Measurements from ENCODE around the gene POM121L12. TPM values are rescaled to one million over a fixed set of nuclear protein-coding genes. Genes with fewer than 3 reads are reported as not detected.

Gene POM121L12
- total RNA-seq, 1 donor from 2014 or later, result not detected

DNA sequence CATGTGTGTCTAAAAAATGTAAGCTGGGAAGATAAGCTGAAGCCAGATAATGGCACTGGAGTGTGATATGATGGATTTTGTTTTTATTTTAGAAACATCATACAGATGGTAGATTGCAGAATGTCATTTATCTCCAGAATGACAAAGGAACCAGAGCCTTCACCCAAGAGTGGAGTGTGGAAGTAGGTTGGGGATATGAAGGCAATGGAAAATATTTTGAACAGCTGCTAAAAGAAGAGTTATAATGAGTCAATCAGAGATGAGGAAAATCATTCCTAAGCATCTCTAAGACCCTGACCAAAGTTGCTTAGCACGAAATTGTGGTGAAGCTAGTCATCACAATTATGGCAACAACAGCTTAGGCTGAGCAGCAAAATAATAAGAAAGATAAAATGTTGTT is 39.8 kb upstream of the POM121L12 start:
- H3K4me3 ChIP-seq, result no peak overlapping the region

DNA sequence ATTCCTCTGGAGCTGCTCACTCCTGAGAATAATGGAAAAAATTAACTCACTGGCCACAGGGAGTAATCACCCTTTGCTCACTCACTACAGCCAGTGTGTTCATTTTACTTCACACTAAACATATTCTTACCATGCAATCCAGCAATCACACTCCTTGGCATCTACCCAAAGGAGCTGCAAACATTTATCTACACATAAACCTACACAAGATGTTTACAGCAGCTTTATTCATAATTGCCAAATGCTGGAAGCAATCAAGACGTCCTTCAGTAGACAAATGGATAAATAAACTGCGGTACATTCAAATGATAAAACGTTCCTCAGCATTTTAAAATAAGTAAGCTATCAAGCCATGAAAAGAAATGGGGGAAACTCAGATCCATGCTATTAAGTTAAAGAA is 34.2 kb upstream of the POM121L12 start:
- Histone ChIP-seq H3K79me2 (ENCODE audit: low read depth) (no peaks in the 10 kb centered on the region), H3F3A (ENCODE audit: low read depth) (no peaks in the 10 kb centered on the region), H3K4me2 (no peak overlapping the region), H3K9ac (no peak overlapping the region), H3K4me1 (no peaks in the 10 kb centered on the region), H3K9me3 (ENCODE audit: low read depth) (no peaks in the 10 kb centered on the region), H3K27me3 (no peaks in the 10 kb centered on the region), H4K20me1 (ENCODE audit: low read depth) (no peaks in the 10 kb centered on the region), H2AFZ (replicated peaks) (no peak overlapping the region), H3K36me3 (no peaks in the 10 kb centered on the region), H3K27ac (no peak overlapping the region), H3K4me3 (no peak overlapping the region)
- Mint-ChIP-seq H3K27ac (no peak overlapping the region), H3K36me3 (no peaks in the 10 kb centered on the region), H3K9me3 (peaks cover 3% of the 10 kb centered on the region), H3K4me3 (no peak overlapping the region), H3K27me3 (ENCODE audit: insufficient read depth, low read depth) (no peaks in the 10 kb centered on the region), H3K4me1 (no peaks in the 10 kb centered on the region)
- no peak for DNase-seq (ENCODE audit: low spot score)
- TF ChIP-seq, protein P1, sequence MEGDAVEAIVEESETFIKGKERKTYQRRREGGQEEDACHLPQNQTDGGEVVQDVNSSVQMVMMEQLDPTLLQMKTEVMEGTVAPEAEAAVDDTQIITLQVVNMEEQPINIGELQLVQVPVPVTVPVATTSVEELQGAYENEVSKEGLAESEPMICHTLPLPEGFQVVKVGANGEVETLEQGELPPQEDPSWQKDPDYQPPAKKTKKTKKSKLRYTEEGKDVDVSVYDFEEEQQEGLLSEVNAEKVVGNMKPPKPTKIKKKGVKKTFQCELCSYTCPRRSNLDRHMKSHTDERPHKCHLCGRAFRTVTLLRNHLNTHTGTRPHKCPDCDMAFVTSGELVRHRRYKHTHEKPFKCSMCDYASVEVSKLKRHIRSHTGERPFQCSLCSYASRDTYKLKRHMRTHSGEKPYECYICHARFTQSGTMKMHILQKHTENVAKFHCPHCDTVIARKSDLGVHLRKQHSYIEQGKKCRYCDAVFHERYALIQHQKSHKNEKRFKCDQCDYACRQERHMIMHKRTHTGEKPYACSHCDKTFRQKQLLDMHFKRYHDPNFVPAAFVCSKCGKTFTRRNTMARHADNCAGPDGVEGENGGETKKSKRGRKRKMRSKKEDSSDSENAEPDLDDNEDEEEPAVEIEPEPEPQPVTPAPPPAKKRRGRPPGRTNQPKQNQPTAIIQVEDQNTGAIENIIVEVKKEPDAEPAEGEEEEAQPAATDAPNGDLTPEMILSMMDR (IDR thresholded peaks at IDR 0.05), result no peak
- no peak for TF ChIP-seq EZH2phosphoT487 (IDR thresholded peaks at IDR 0.05)
- no peak for TF ChIP-seq EZH2 (IDR thresholded peaks at IDR 0.05)

More for the DNA sequence above, 39.8 kb upstream of the POM121L12 start:
- Mint-ChIP-seq H3K36me3 (no peaks in the 10 kb centered on the region), H3K27me3 (ENCODE audit: insufficient read depth, low read depth) (no peaks in the 10 kb centered on the region), H3K27ac (no peak overlapping the region), H3K9me3 (no peaks in the 10 kb centered on the region), H3K4me3 (no peak overlapping the region), H3K4me1 (no peaks in the 10 kb centered on the region)
- H3K79me2 ChIP-seq (ENCODE audit: low read depth), result no peaks in the 10 kb centered on the region
- no peak overlapping the region for H2AFZ ChIP-seq (replicated peaks)
- no peaks in the 10 kb centered on the region for H3K27me3 ChIP-seq
- no peak overlapping the region for H3K4me2 ChIP-seq
- H3F3A ChIP-seq (ENCODE audit: low read depth), result no peaks in the 10 kb centered on the region
- H4K20me1 ChIP-seq (ENCODE audit: low read depth), result no peaks in the 10 kb centered on the region
- H3K36me3 ChIP-seq, result no peaks in the 10 kb centered on the region
- no peaks in the 10 kb centered on the region for H3K9me3 ChIP-seq (ENCODE audit: low read depth)
- no peak overlapping the region for H3K27ac ChIP-seq
- no peaks in the 10 kb centered on the region for H3K4me1 ChIP-seq
- TF ChIP-seq EZH2phosphoT487 (IDR thresholded peaks at IDR 0.05) (no peak), EZH2 (IDR thresholded peaks at IDR 0.05) (no peak)
- TF ChIP-seq, protein P1 (IDR thresholded peaks at IDR 0.05), result no peak
- H3K9ac ChIP-seq, result no peak overlapping the region
- DNase-seq (ENCODE audit: low spot score), result no peak

DNA sequence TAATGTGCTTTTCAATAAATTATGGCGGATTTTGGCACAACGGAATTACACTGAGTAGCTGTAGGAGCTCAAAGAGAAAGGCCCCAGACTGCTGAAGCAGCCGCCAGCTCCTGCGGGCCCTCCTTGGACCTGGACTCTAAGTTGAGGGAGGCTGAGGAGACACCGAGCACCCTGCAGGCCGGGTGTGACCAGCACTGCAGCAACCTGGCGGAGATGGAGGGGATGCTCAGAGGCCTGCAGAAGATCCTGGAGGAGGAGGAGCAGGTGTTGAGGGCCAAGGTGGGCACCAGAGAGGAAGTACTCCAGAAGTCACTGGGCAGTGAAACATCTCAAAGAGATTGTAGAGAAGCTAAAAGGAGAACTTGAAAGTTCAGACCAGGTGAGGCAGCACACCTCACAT is 33.0 kb upstream of the POM121L12 start:
- Histone ChIP-seq H3K4me3 (no peak overlapping the region), H3K4me2 (no peak overlapping the region), H3K9ac (no peak overlapping the region), H3K79me2 (ENCODE audit: low read depth) (no peaks in the 10 kb centered on the region), H3K4me1 (no peaks in the 10 kb centered on the region), H2AFZ (replicated peaks) (no peak overlapping the region), H3F3A (ENCODE audit: low read depth) (no peaks in the 10 kb centered on the region), H3K27ac (no peak overlapping the region), H3K27me3 (no peaks in the 10 kb centered on the region), H3K9me3 (ENCODE audit: low read depth) (no peaks in the 10 kb centered on the region), H3K36me3 (no peaks in the 10 kb centered on the region), H4K20me1 (ENCODE audit: low read depth) (no peaks in the 10 kb centered on the region)
- TF ChIP-seq EZH2phosphoT487 (IDR thresholded peaks at IDR 0.05) (no peak), EZH2 (IDR thresholded peaks at IDR 0.05) (no peak)
- TF ChIP-seq, protein P1 (IDR thresholded peaks at IDR 0.05), result no peak
- Mint-ChIP-seq H3K27me3 (ENCODE audit: insufficient read depth, low read depth) (no peaks in the 10 kb centered on the region), H3K4me1 (no peaks in the 10 kb centered on the region), H3K27ac (no peak overlapping the region), H3K36me3 (no peaks in the 10 kb centered on the region), H3K9me3 (peaks cover 6% of the 10 kb centered on the region), H3K4me3 (no peak overlapping the region)
- DNase-seq (ENCODE audit: low spot score), result no peak
